ENCODE measurements around the gene UBP1. TPM values are rescaled to one million over a fixed set of nuclear protein-coding genes. Genes with fewer than 3 reads are reported as not detected.
"Not testable (repeated sequence)": the region's sequence is repeated elsewhere in the genome, so short reads cannot be mapped to it uniquely, and the experiment has no call there.

The UBP1 gene
- total RNA-seq, 1 experiment from 2014 or later = 20.8 TPM

DNA sequence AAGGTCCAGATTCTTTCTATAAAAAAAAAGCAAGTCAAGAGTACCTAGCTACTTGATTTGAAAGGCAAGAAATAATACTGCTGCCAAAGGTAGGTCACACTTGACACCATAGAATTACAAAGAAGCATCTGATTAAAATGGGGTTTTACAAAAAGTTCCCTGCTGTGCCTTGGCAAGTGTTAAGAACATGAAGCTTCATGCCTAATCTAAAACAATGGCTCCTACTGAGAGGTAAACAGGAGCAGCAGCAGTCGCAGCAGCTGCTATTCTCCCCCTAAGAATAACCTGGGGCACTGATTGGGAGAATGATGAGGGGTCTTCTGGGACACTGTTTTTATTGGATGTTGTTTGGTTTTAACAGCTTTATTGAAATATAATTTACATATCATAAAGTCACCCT is 14.1 kb downstream of the UBP1 start:
- DNase-seq (ENCODE audit: low read depth in 1 of 2, low spot score in 2 of 2) = no peak
- Histone ChIP-seq H3K27ac (no peak overlapping the region), H3K36me3 (peaks cover 30% of the 10 kb centered on the region), H3K4me3 (no peak overlapping the region), H3K27me3 (replicated peaks) (no peaks in the 10 kb centered on the region), H3K4me1 (replicated peaks) (peaks cover 4% of the 10 kb centered on the region; the same call in 1 of the 2 replicates), H3K9me3 (replicated peaks) (no peaks in the 10 kb centered on the region; the same call in 1 of the 2 replicates)

DNA sequence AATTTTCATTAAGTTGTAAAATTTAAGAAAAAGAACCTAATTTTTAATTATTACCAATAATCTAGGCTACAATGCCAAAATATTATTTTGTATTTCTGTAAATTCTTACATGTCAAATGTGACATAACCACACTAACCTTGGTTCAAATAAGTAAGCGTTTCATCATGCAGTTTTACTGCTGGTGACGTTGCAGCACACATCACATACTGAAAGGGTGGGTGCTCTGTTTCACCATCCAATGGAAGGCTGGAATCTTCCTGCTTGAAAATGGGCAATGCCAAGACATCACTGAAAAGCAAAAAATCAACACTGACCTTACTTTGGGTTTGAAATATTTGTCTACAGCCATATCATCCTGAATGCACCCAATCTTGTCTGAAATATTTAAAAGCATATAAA is 14.8 kb downstream of the UBP1 start:
- no peak for DNase-seq (ENCODE audit: low read depth in 1 of 2, low spot score in 2 of 2)

DNA sequence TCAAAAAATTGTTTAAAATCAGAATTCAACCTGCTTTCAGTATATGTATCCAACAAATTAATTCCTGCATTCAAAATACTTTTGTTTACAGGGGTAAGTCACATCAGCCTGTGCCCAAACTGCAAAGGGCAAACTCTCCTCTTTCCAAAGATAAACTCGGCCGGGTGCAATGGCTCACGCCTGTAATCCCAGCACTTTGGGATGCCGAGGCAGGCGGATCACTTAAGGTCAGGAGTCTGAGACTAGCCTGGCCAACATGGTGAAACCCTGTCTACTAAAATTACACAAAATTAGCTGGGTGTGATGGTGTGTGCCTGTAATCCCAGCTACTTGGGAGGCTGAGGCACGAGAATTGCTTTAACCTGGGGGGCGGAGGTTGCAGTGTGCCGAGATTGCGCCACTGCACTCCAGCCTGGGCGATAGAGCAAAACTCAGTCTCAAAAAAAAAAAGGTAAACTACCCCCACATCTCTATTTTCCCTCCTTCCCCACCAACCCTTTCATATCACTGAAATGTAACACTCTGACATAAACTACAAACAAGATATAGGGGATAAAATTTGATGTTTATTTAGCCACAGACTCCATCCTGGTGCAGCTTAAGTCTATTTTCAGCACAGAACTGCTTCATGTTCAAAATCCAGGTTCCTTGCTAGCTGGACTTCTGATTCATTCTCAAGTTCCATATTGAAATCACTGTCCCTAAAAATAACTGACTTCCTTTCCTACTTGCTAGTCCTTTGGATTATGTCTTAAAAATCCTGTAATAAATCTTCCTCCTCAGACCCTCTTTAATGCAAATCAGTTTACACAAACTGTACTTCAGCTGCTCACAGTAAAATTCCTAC is 15.4 kb downstream of the UBP1 start:
- Histone ChIP-seq H3K4me3 (no peak overlapping the region), H3K4me1 (replicated peaks) (peaks cover 4% of the 10 kb centered on the region; the same call in 1 of the 2 replicates), H3K27me3 (replicated peaks) (no peaks in the 10 kb centered on the region), H3K27ac (no peak overlapping the region), H3K36me3 (peaks cover 36% of the 10 kb centered on the region), H3K9me3 (replicated peaks) (no peaks in the 10 kb centered on the region; the same call in 1 of the 2 replicates)
- no peak for DNase-seq (ENCODE audit: low read depth in 1 of 2, low spot score in 2 of 2)

More for the DNA sequence above, 14.8 kb downstream of the UBP1 start:
- Histone ChIP-seq H3K36me3 (peaks cover 36% of the 10 kb centered on the region), H3K27me3 (replicated peaks) (no peaks in the 10 kb centered on the region), H3K27ac (no peak overlapping the region), H3K4me1 (replicated peaks) (peaks cover 4% of the 10 kb centered on the region; the same call in 1 of the 2 replicates), H3K4me3 (no peak overlapping the region), H3K9me3 (replicated peaks) (no peaks in the 10 kb centered on the region; the same call in 1 of the 2 replicates)

DNA sequence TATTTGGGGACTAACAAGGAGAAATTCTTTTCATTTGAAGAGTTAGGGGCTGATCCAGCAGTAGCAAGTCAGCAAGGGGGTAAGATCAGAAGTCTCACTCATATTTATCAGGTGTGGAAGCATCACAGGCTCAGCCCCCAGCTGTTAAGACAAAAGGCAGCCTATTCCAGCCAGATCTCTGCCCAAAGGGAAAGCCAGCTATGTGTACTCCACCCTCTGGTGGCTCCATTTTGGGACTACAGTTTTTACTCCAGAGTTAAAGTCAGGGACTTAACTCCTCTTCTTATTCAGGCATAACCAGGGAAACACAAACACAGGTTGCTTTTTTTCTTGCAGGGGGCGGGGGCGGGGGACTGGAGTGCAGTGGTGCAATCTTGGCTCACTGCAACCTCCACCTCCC is 19.2 kb downstream of the UBP1 start:
- Histone ChIP-seq H3K4me3 (no peak overlapping the region), H3K36me3 (peaks cover 52% of the 10 kb centered on the region), H3K27me3 (replicated peaks) (no peaks in the 10 kb centered on the region), H3K9me3 (replicated peaks) (no peaks in the 10 kb centered on the region), H3K4me1 (replicated peaks) (no peaks in the 10 kb centered on the region), H3K27ac (no peak overlapping the region)
- DNase-seq (ENCODE audit: low read depth in 1 of 2, low spot score in 2 of 2) = no peak

DNA sequence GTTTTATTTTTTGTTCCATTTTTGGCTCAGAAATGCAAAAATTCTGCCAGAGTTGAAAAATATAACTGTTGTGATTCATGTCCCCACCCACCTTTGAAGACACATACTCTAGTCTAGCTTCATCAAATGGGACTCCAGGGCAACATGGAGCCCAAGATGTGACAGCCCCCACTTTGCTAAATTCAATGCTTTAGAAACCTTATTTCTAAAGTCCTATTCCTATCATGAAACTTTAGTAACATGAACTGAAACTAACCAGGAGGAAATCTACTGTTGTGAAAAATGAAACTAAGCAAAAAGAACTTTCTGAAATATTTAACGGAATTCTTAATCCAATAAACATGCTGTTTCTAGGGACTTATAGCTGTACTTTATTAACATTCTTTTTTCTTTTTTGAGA is 20.3 kb downstream of the UBP1 start:
- Histone ChIP-seq H3K9me3 (replicated peaks) (no peaks in the 10 kb centered on the region), H3K4me3 (no peak overlapping the region), H3K27ac (no peak overlapping the region), H3K4me1 (replicated peaks) (no peaks in the 10 kb centered on the region), H3K27me3 (replicated peaks) (no peaks in the 10 kb centered on the region), H3K36me3 (peaks cover 54% of the 10 kb centered on the region)
- no peak for DNase-seq (ENCODE audit: low read depth in 1 of 2, low spot score in 2 of 2)

DNA sequence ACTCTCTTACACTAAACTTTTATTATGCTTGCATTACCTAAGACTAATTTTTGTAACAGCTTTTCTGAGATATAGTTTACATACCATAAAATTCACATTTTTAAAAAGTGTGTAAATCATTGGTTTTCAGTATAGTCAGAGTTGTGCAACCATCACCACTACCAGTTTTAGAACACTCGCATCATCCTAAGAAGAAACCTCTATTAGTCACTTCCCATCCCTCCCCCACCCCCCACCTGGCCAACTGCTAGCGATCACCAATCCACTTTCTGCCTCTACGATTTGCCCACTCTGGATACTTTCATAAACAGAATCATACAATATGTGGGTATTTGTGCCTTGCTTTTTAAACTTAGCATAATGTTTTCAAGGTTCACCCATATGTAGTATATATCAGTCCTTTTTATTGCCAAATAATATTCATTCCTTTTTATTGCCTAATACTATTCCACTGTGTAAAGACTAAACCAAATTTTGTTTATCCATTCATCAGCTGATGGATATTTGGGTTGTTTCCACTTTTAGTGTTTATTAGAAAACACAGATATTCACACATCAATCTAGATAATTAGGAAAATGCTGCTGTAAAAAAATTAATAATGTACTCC is 23.0 kb downstream of the UBP1 start:
- no peak overlapping the region for H3K27ac ChIP-seq
- peaks cover 53% of the 10 kb centered on the region for H3K36me3 ChIP-seq
- H3K9me3 ChIP-seq (replicated peaks) = no peaks in the 10 kb centered on the region
- no peaks in the 10 kb centered on the region for H3K27me3 ChIP-seq (replicated peaks)
- H3K4me3 ChIP-seq = no peak overlapping the region
- H3K4me1 ChIP-seq (replicated peaks) = no peaks in the 10 kb centered on the region
- no peak for DNase-seq (ENCODE audit: low read depth in 1 of 2, low spot score in 2 of 2)

DNA sequence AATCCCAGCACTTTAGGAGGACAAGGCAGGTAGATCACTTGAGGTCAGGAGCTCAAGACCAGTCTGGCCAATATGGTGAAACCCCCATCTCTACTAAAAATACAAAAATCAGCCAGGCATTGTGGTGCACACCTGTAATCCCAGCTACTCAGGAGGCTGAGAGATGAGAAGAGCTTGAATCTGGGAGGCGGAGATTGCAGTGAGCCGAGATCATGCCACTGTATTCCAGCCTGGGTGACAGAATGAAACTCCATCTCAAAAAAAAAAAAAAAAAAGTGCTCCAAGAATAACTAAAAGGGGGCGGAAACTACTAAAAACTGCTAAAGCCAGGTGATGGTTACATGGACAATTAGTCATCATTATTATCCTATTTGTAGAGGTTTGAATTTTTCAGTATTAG is 29.4 kb downstream of the UBP1 start:
- not testable (repeated sequence) for H3K27me3 ChIP-seq (replicated peaks); H3K27ac ChIP-seq; H3K9me3 ChIP-seq (replicated peaks); H3K4me1 ChIP-seq (replicated peaks); H3K4me3 ChIP-seq; DNase-seq (ENCODE audit: low read depth in 1 of 2, low spot score in 2 of 2)
- H3K36me3 ChIP-seq = peaks cover 75% of the 10 kb centered on the region

DNA sequence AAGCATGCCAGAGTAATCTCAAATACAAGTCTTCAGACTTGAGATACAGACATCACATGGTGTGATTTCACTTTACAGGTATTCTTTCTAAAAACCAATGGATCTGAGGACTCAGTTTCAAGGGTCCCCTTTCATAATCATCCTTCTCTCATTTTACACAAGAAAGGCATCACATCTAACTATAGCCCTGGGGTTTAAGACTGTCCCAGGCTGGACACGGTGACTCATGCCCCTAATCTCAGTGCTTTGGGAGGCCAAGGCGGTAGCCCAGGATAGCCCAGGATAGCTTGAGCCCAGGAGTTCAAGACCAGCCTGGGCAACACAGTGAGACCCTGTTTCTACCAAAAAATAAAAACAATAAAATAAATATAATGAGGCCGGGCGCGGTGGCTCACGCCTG is 36.4 kb downstream of the UBP1 start:
- peaks cover 92% of the 10 kb centered on the region for H3K36me3 ChIP-seq

DNA sequence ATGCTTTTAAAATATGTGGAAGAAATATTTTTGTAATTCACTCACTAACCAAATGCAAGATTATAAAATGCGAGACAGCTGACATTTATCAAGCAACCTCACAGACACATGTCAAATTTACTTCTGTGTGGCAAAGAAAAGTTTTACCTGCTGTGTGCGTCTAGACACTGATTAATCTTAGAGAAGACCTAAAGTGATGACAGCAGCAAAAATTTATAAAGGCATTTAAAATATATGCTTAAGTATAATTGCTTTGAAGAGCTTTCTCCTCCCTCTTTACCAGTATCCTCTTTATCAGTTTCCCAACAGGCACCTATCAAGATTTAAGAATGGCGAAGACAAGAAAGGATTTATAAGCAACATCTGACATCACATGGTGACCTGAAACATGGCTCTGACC is 37.3 kb downstream of the UBP1 start:
- H3K9me3 ChIP-seq (replicated peaks) = no peaks in the 10 kb centered on the region
- no peak overlapping the region for H3K27ac ChIP-seq

More for the DNA sequence above, 36.4 kb downstream of the UBP1 start:
- Histone ChIP-seq H3K9me3 (replicated peaks) (no peaks in the 10 kb centered on the region), H3K27me3 (replicated peaks) (no peaks in the 10 kb centered on the region), H3K4me1 (replicated peaks) (no peaks in the 10 kb centered on the region), H3K4me3 (no peak overlapping the region), H3K27ac (no peak overlapping the region)
- DNase-seq (ENCODE audit: low read depth in 1 of 2, low spot score in 2 of 2) = no peak

DNA sequence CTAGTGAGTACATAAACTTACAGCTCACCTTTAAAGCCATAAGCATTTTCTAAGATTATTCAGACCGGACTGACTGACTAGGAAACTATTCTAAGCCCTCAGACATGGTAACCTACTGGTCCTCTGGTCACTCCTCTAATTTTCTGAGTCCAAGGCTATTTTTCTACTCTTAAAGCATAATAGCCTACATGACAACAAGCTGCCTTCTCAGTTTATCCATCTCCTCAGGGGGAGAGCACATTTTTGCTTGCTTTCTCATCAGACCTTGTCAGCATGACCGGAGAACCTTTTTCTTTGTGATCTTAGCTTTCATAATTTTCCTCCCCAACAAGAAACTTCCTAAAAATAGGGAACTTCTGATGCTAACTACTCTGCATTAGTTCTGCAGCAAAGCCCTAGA is 38.4 kb downstream of the UBP1 start:
- H3K36me3 ChIP-seq = peaks cover 94% of the 10 kb centered on the region
- no peaks in the 10 kb centered on the region for H3K9me3 ChIP-seq (replicated peaks)
- no peak overlapping the region for H3K27ac ChIP-seq
- DNase-seq (ENCODE audit: low read depth in 1 of 2, low spot score in 2 of 2) = no peak
- H3K4me3 ChIP-seq = no peak overlapping the region
- H3K27me3 ChIP-seq (replicated peaks) = no peaks in the 10 kb centered on the region
- H3K4me1 ChIP-seq (replicated peaks) = no peaks in the 10 kb centered on the region

More for the DNA sequence above, 37.3 kb downstream of the UBP1 start:
- H3K4me1 ChIP-seq (replicated peaks) = no peaks in the 10 kb centered on the region
- H3K36me3 ChIP-seq = peaks cover 92% of the 10 kb centered on the region
- no peak for DNase-seq (ENCODE audit: low read depth in 1 of 2, low spot score in 2 of 2)
- no peaks in the 10 kb centered on the region for H3K27me3 ChIP-seq (replicated peaks)
- H3K4me3 ChIP-seq = no peak overlapping the region

DNA sequence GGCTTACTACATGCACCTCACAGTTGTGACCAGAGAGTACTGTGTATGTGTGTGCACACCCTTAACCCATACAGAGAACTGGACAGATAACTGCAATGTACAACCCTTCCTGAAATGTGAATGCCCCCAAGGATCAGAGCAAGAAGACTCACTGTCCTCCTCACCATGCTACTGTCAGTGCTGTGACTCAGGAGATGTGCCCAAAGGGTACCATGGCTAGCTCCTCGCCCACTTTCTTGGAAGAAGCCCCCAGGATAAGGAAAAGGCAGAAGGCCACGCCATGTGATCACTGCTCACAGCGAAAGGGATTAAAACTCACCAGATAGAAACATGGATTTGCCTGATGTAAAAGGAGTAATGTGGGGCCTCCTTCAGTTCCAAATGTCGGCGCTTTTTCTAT is 41.8 kb downstream of the UBP1 start:
- H3K27me3 ChIP-seq (replicated peaks) = no peaks in the 10 kb centered on the region
- no peaks in the 10 kb centered on the region for H3K9me3 ChIP-seq (replicated peaks)
- no peak overlapping the region for H3K4me3 ChIP-seq
- peaks cover 7% of the 10 kb centered on the region for H3K4me1 ChIP-seq (replicated peaks)
- H3K27ac ChIP-seq = no peak overlapping the region
- DNase-seq (ENCODE audit: low read depth in 1 of 2, low spot score in 2 of 2) = no peak
- H3K36me3 ChIP-seq = peaks cover 94% of the 10 kb centered on the region

DNA sequence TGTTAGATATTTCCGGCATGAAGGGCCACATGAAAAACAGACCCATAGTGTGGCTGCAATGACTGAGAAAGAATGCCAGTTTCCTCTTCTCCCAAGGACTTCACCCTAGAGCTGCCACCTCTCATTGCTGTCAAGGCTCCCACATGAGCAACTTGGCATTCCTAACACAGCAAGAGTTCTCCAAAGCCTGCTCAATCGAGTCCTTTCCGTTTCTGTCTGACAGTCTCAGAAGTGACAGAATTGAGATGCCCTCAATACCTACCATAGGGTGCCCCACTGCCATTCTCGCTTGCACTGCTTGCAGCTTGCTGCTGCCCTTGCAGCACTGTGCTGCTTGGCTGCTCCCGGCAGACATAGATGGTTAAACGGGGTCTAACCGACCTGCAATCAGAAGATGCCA is 44.3 kb downstream of the UBP1 start:
- Histone ChIP-seq H3K36me3 (peaks cover 89% of the 10 kb centered on the region), H3K9me3 (replicated peaks) (no peaks in the 10 kb centered on the region), H3K27ac (no peak overlapping the region), H3K4me3 (no peak overlapping the region), H3K4me1 (replicated peaks) (peaks cover 23% of the 10 kb centered on the region), H3K27me3 (replicated peaks) (no peaks in the 10 kb centered on the region)
- DNase-seq (ENCODE audit: low read depth in 1 of 2, low spot score in 2 of 2) = no peak

DNA sequence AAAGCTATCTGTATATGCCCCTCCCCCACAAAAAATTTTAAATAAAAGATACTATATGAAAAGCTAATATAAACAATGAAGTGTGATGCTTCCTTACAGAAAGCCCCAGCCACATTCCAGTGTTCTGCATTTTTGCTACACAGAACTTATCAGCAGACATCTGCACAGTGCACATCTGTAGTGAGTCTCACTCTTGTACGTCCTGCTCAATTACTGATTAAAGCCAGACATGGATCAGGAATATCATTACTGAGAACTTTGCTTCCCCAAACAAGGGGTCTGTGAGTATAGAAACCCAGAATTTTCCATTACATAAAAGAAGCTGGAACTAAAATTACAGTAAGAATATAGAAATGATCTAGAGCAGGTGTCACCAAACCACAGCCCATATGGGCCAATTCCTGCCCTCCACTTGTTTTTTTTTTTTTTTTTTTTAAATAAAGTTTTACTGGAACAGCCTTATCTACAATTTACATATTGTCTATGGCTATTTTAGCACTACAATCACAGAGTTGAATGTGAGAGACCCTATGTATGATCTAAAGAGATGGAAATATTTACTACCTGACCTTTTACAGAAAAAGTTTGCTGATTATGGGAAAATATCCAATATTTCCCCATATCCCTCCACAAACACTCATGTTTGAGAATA is 45.7 kb downstream of the UBP1 start:
- peaks cover 23% of the 10 kb centered on the region for H3K4me1 ChIP-seq (replicated peaks)
- DNase-seq (ENCODE audit: low read depth in 1 of 2, low spot score in 2 of 2) = no peak
- no peaks in the 10 kb centered on the region for H3K9me3 ChIP-seq (replicated peaks)
- peaks cover 89% of the 10 kb centered on the region for H3K36me3 ChIP-seq
- no peak overlapping the region for H3K27ac ChIP-seq
- H3K27me3 ChIP-seq (replicated peaks) = no peaks in the 10 kb centered on the region
- H3K4me3 ChIP-seq = no peak overlapping the region

DNA sequence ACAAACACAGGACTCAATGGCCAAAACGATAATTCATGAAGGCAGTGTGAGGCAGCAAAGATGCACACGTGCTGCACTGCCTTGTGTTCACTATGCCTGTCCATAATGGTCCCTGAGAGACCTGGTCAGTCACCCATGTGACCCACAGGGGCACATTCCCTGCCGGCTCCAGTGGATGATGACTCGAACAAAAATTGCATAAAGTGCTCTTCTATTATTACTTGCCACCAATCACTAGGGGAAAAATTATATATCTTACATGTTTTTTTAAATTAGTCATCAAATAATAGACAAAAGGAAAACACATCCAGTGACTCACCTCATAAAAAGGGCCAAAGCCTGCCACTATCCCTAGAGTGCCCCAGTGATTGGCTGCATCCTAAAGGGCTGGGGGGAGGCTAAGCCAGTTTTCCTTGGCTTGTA is 47.5 kb downstream of the UBP1 start:
- Histone ChIP-seq H3K4me1 (replicated peaks) (peaks cover 23% of the 10 kb centered on the region), H3K36me3 (peaks cover 85% of the 10 kb centered on the region), H3K27ac (peak overlapping the region; percentile 43), H3K27me3 (replicated peaks) (no peaks in the 10 kb centered on the region), H3K4me3 (no peak overlapping the region), H3K9me3 (replicated peaks) (no peaks in the 10 kb centered on the region)
- DNase-seq (ENCODE audit: low read depth in 1 of 2, low spot score in 2 of 2) = peak; percentile 74 to 84
